Immature natural killer cell (primary cell): ENCODE results near the gene TDP1. TPM values are rescaled to one million over a fixed set of nuclear protein-coding genes. Genes with fewer than 3 reads are reported as not detected.

ENCODE experiments used
- DNase-seq, 3 donors: peaks; one replicate each; pipeline ENCODE4 v3.0.0; 2022; ENCODE audit warnings: mixed read lengths in 1 of 3
- H3K27ac Mint-ChIP-seq, 6 donors: one replicate each; pipeline ENCODE4 v1.8.0; 2020; ENCODE audit warnings: mixed read lengths in 6 of 6, mild to moderate bottlenecking in 5 of 6, inconsistent platforms in 4 of 6, moderate library complexity in 3 of 6
- H3K27me3 Mint-ChIP-seq, 3 donors: one replicate each; pipeline ENCODE4 v1.8.0; 2020 to 2021; ENCODE audit warnings: low read depth in 3 of 3, mild to moderate bottlenecking in 3 of 3, mixed read lengths in 3 of 3, moderate library complexity in 3 of 3, inconsistent platforms in 1 of 3
- H3K36me3 Mint-ChIP-seq, 3 donors: one replicate each; pipeline ENCODE4 v1.8.0; 2020; ENCODE audit warnings: mixed read lengths in 3 of 3, inconsistent platforms in 2 of 3, mild to moderate bottlenecking in 2 of 3
- H3K4me1 Mint-ChIP-seq, 2 donors: one replicate each; pipeline ENCODE4 v1.8.0; 2020; ENCODE audit warnings: inconsistent platforms in 2 of 2, mild to moderate bottlenecking in 2 of 2, mixed read lengths in 2 of 2, moderate library complexity in 1 of 2
- H3K4me3 Mint-ChIP-seq, 5 donors: one replicate each; pipeline ENCODE4 v1.8.0; 2020; ENCODE audit warnings: mild to moderate bottlenecking in 5 of 5, mixed read lengths in 5 of 5, inconsistent platforms in 3 of 5, moderate library complexity in 3 of 5
- H3K9me3 Mint-ChIP-seq, 6 donors: one replicate each; pipeline ENCODE4 v1.8.0; 2020; ENCODE audit warnings: mild to moderate bottlenecking in 6 of 6, mixed read lengths in 6 of 6, inconsistent platforms in 4 of 6, moderate library complexity in 3 of 6
- polyA plus RNA-seq, 3 donors: library from polyadenylated mRNA; unstranded; fragments of 300-500 nt; fragmentation: Illumina TruSeq; gene quantifications; one replicate each; pipeline ENCODE4 v1.2.3, GENCODE V29; 2021

Gene TDP1
- polyA plus RNA-seq, 3 donors from 2014 or later, result 25.8 to 31.4 (median 27.0) TPM

- H3K27me3 Mint-ChIP-seq, result peaks cover 6 to 11% (median 8%) of the 10 kb centered on the region in 3 donors
These were observed 135.7 kb downstream of the TDP1 start for GRCh38 chr14:90091393-90091792.

GRCh38 chr14:90093942-90094595 is 138.3 kb downstream of the TDP1 start:
- no peak overlapping the region for H3K27ac Mint-ChIP-seq
- H3K36me3 Mint-ChIP-seq, result no peaks in the 10 kb centered on the region
- no peaks in the 10 kb centered on the region for H3K9me3 Mint-ChIP-seq
- no peak overlapping the region for H3K4me3 Mint-ChIP-seq
- no peak for DNase-seq
- no peaks in the 10 kb centered on the region for H3K4me1 Mint-ChIP-seq
- peaks cover 4 to 8% (median 7%) of the 10 kb centered on the region in 3 donors for H3K27me3 Mint-ChIP-seq

More at GRCh38 chr14:90091393-90091792, 135.7 kb downstream of the TDP1 start:
- Mint-ChIP-seq H3K4me1 (no peaks in the 10 kb centered on the region), H3K27ac (no peak overlapping the region), H3K4me3 (no peak overlapping the region), H3K9me3 (no peaks in the 10 kb centered on the region), H3K36me3 (no peaks in the 10 kb centered on the region)
- DNase-seq, result no peak

Other genes with a start within 250 kb of the TDP1 start
- 1 to 10 TPM; 3.5 to 6.3 (median 6.1) TPM for gene EFCAB11, start 1.2 kb upstream of the TDP1 start, polyA plus RNA-seq
- gene KCNK13, start 106.1 kb downstream of the TDP1 start, polyA plus RNA-seq, result under 1 TPM in 1 of 3 donors, not detected in 2; 0.09 TPM